ENCODE measurements around the gene QDPR.

DNA sequence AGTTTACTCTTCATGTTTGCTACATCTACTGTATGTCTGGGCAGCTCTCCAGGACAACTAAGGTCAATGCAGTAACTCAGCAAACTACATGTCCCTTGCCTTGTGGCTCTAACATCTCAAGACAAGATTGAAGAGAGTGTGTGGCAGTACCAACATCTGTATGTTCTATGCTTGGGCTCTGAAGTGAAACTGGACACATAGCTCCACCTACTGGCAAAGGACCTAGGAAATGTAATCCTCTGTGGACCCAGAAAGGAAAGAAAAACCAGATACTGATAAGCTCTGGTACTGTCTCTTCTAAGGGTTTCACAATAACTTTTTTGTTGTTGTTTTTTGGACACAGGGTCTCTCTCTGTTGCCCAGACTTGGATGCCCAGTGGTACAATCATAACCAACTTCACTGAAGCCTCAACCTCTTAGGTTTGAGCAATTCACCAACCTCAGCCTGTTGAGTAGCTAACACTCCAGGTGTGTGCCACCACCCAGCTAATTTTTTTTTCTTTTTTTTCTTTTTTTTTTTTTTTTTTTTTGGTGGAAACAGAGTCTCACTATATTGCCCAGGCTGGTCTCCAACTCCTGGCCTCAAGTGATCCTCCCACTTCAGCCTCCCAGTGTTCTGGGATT, 64.1 kb downstream of the QDPR start:
- TF ChIP-seq CHD2 (IDR thresholded peaks at IDR 0.05; ENCODE audit: borderline replicate concordance, low read depth, low read length) (no peak), TAF1 (IDR thresholded peaks at IDR 0.05; ENCODE audit: borderline replicate concordance, low read depth, low read length) (no peak), ZNF217 (IDR thresholded peaks at IDR 0.05) (no peak)
- TF ChIP-seq, protein P1, sequence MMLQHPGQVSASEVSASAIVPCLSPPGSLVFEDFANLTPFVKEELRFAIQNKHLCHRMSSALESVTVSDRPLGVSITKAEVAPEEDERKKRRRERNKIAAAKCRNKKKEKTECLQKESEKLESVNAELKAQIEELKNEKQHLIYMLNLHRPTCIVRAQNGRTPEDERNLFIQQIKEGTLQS (IDR thresholded peaks at IDR 0.05; ENCODE audit: borderline replicate concordance, extremely low read depth, low read depth, low read length), result no peak
- TF ChIP-seq, protein P2, sequence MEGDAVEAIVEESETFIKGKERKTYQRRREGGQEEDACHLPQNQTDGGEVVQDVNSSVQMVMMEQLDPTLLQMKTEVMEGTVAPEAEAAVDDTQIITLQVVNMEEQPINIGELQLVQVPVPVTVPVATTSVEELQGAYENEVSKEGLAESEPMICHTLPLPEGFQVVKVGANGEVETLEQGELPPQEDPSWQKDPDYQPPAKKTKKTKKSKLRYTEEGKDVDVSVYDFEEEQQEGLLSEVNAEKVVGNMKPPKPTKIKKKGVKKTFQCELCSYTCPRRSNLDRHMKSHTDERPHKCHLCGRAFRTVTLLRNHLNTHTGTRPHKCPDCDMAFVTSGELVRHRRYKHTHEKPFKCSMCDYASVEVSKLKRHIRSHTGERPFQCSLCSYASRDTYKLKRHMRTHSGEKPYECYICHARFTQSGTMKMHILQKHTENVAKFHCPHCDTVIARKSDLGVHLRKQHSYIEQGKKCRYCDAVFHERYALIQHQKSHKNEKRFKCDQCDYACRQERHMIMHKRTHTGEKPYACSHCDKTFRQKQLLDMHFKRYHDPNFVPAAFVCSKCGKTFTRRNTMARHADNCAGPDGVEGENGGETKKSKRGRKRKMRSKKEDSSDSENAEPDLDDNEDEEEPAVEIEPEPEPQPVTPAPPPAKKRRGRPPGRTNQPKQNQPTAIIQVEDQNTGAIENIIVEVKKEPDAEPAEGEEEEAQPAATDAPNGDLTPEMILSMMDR (IDR thresholded peaks at IDR 0.05 in 2 of 3, conservative IDR thresholded peaks at IDR 0.05 in 1 of 3; ENCODE audit: control insufficient read depth in 2 of 3, extremely low read depth in 1 of 3, insufficient read depth in 1 of 3, low read depth in 3 of 3, low read length in 3 of 3), result peak; percentile 69 to 74 (median 71); a peak in 5 of 6 replicates
